Activated CD8-positive, alpha-beta T cell treated with anti-CD3 and anti-CD28 coated beads for 36 hours (primary cell): ENCODE results near the gene MBLAC1. TPM values are rescaled to one million over a fixed set of nuclear protein-coding genes. Genes with fewer than 3 reads are reported as not detected.
A peak's percentile ranks its signal among the peaks of the same experiment; 100 is the strongest.

Source experiments
- ATAC-seq: fragments of 200-7000 bp; cut with Tn5 transposase; one replicate; pipeline ENCODE4 v1.10.0; 2021; ENCODE audit warnings: mild to moderate bottlenecking, moderate library complexity
- CTCF ChIA-PET: fragments of 350-600 bp; sonication (Branson Sonifier 250); formaldehyde crosslinking; loops from one replicate; lab custom pipeline; 2021; ENCODE audit warnings: antibody characterized with exemption; lab: Charles Lee
- POLR2A ChIA-PET: fragments of 350-600 bp; sonication (Branson Sonifier 250); formaldehyde crosslinking; loops from one replicate; lab custom pipeline; 2021; ENCODE audit warnings: antibody characterized with exemption; lab: Charles Lee
- DNase-seq: peaks from one replicate; pipeline ENCODE4 v3.0.0-alpha.2; 2020
- H3K27ac Mint-ChIP-seq: one replicate; pipeline ENCODE4 v1.8.0; 2021; ENCODE audit warnings: mild to moderate bottlenecking, mixed read lengths
- H3K27me3 Mint-ChIP-seq: one replicate; pipeline ENCODE4 v1.8.0; 2021; ENCODE audit warnings: mixed read lengths
- H3K36me3 Mint-ChIP-seq: one replicate; pipeline ENCODE4 v1.8.0; 2021; ENCODE audit warnings: low read depth, mixed read lengths
- H3K4me1 Mint-ChIP-seq: one replicate; pipeline ENCODE4 v1.8.0; 2021; ENCODE audit warnings: low read depth, mixed read lengths
- H3K4me3 Mint-ChIP-seq: one replicate; pipeline ENCODE4 v1.8.0; 2021; ENCODE audit warnings: mild to moderate bottlenecking, moderate library complexity, mixed read lengths
- H3K9me3 Mint-ChIP-seq: one replicate; pipeline ENCODE4 v1.8.0; 2021; ENCODE audit warnings: mixed read lengths
- intact Hi-C: fragments of 100-400 bp; cut with micrococcal nuclease; formaldehyde crosslinking; loops from one replicate; pipeline ENCODE4 v1.10.0; 2022
- total RNA-seq, 2 experiments: library from RNA; stranded (reverse); gene quantifications; one replicate each; pipeline ENCODE4 v1.2.3, GENCODE V29; 2021
- TF ChIP-seq, protein P1 (sequence below): fragments of 200-600 bp; IDR thresholded peaks from one replicate; pipeline ENCODE4 v1.8.0; 2022; ENCODE audit warnings: antibody characterized with exemption, mild to moderate bottlenecking

Gene MBLAC1, protein sequence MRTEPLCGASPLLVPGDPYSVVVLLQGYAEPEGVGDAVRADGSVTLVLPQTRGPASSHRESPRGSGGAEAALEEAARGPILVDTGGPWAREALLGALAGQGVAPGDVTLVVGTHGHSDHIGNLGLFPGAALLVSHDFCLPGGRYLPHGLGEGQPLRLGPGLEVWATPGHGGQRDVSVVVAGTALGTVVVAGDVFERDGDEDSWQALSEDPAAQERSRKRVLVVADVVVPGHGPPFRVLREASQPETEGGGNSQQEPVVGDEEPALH
- 1 to 10 TPM; 1.9 to 2.1 TPM for total RNA-seq

DNA sequence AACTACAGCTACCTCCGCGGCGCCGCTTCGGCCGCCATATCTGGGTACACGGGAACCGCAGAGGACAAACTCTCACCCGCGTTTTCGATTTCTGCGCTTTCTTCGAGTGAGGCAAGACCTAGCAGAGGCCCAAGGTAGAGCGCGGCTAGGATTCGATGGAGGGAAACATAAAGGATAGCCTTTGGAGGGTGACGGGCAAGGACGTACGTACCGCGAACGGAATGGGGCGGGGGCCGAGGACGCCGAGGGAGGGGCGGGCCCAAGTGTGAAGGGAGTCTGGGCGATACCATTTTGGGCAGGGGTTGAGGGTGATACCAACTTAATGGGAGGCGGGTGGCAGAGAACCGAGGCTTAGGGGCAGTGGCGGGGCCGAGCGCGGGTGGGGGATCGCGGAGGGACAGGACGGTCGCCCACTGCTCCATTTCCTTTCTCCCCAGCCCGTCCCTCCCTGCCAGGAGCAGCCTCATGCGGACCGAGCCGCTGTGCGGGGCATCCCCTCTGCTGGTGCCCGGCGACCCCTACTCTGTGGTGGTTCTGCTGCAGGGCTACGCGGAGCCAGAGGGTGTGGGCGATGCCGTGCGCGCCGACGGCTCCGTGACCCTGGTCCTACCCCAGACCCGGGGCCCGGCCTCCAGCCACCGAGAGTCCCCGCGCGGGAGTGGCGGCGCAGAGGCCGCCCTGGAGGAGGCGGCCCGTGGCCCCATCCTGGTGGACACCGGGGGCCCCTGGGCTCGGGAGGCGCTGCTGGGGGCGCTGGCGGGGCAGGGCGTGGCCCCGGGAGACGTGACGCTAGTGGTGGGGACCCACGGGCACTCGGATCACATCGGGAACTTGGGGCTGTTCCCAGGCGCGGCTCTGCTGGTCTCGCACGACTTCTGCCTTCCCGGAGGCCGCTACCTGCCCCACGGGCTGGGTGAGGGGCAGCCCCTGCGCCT lies at the start of gene MBLAC1:
Gene MBLAC1 (plus strand): TSS at position 37 of the 935 bp plus-strand sequence. CDS start 429 bp downstream, at position 466.
- ATAC-seq (peak; percentile 84), DNase-seq (peak; percentile 95)
- Mint-ChIP-seq H3K27ac (peak within 1 kb of the TSS; percentile 100), H3K4me1 (peaks cover 24% of the 10 kb centered on the region), H3K36me3 (peaks cover 8% of the 10 kb centered on the region), H3K4me3 (peak within 1 kb of the TSS; percentile 99), H3K27me3 (no peaks in the 10 kb centered on the region), H3K9me3 (no peaks in the 10 kb centered on the region)
- TF ChIP-seq, protein P1, sequence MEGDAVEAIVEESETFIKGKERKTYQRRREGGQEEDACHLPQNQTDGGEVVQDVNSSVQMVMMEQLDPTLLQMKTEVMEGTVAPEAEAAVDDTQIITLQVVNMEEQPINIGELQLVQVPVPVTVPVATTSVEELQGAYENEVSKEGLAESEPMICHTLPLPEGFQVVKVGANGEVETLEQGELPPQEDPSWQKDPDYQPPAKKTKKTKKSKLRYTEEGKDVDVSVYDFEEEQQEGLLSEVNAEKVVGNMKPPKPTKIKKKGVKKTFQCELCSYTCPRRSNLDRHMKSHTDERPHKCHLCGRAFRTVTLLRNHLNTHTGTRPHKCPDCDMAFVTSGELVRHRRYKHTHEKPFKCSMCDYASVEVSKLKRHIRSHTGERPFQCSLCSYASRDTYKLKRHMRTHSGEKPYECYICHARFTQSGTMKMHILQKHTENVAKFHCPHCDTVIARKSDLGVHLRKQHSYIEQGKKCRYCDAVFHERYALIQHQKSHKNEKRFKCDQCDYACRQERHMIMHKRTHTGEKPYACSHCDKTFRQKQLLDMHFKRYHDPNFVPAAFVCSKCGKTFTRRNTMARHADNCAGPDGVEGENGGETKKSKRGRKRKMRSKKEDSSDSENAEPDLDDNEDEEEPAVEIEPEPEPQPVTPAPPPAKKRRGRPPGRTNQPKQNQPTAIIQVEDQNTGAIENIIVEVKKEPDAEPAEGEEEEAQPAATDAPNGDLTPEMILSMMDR, result no peak
- ChIA-PET POLR2A (interaction anchor here (0.6 to 4.9 kb wide), 11 partner anchors 12 to 301 kb away, joined by 3 to 43 read pairs (median 4); partner anchors contain the start of genes AP4M1, COPS6, MCM7 and ZCWPW1), CTCF (interaction anchor here (1.0 to 1.1 kb wide), 2 partner anchors 26 to 55 kb away, joined by 3 to 7 read pairs; partner anchors contain the start of genes AP4M1 and MCM7)
- intact Hi-C loops, result loop anchor here (10.0 kb wide), 1 partner anchor 212 kb away; the partner anchor contains the start of gene TRIM4

DNA sequence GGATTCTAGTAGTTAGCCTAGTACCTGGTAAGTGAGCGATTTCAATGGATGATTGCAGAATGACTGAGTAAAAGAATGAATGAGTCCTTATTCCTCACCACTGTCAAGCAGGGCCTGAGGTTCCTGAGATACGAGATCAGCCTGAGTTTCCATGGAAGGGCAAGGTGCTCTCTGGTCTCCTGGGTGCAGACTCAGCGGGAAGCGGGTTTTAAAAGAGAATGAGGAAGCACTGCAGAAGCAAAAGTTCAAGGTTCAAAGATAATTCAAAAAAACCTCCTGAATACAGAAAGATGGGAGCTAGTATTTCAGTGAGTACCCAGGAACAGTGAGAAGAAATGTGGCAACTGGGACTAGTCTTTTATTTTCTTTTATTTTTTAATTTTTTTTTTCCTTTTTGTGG lies 49.6 kb upstream of the MBLAC1 start:
- no peaks in the 10 kb centered on the region for H3K27me3 Mint-ChIP-seq
- H3K9me3 Mint-ChIP-seq, result peaks cover 8% of the 10 kb centered on the region
- peaks cover 16% of the 10 kb centered on the region for H3K4me1 Mint-ChIP-seq
- ChIA-PET CTCF (no interaction called here), POLR2A (interaction anchor here (0.9 kb wide), 1 partner anchor 17 kb away, joined by 3 read pairs; no protein-coding TSS in a partner anchor)
- DNase-seq (no peak), ATAC-seq (no peak)
- intact Hi-C loops, result no loop called here
- H3K36me3 Mint-ChIP-seq, result peaks cover 59% of the 10 kb centered on the region
- TF ChIP-seq, protein P1, result no peak
- no peak overlapping the region for H3K27ac Mint-ChIP-seq
- H3K4me3 Mint-ChIP-seq, result no peak overlapping the region

- Mint-ChIP-seq H3K4me1 (peaks cover 21% of the 10 kb centered on the region), H3K36me3 (peaks cover 41% of the 10 kb centered on the region), H3K4me3 (peak overlapping the region; percentile 6), H3K9me3 (no peaks in the 10 kb centered on the region), H3K27ac (no peak overlapping the region), H3K27me3 (no peaks in the 10 kb centered on the region)
- intact Hi-C loops, result no loop called here
- ATAC-seq, result no peak
- ChIA-PET CTCF (interaction anchor here (1.1 to 1.3 kb wide), 2 partner anchors 20 to 85 kb away, joined by 3 read pairs; no protein-coding TSS in a partner anchor), POLR2A (interaction anchor here (1.0 to 1.1 kb wide), 3 partner anchors 12 to 81 kb away, joined by 3 read pairs; partner anchors contain the start of genes AP4M1 and MCM7)
- TF ChIP-seq, protein P1, result no peak
- no peak for DNase-seq
These were observed 47.7 kb upstream of the MBLAC1 start for GRCh38 chr7:100079024-100079560.

GRCh38 chr7:100080907-100081534 lies 45.7 kb upstream of the MBLAC1 start:
- POLR2A ChIA-PET, result interaction anchor here (0.6 to 2.9 kb wide), 6 partner anchors 9 to 162 kb away, joined by 3 to 25 read pairs (median 4); partner anchors contain the start of genes MCM7 and TRIM4
- CTCF ChIA-PET, result interaction anchor here (0.8 to 1.1 kb wide), 4 partner anchors 10 to 69 kb away, joined by 3 read pairs; no protein-coding TSS in a partner anchor
- DNase-seq, result peak; percentile 22
- Mint-ChIP-seq H3K27me3 (no peaks in the 10 kb centered on the region), H3K4me3 (peak overlapping the region; percentile 87), H3K9me3 (no peaks in the 10 kb centered on the region), H3K4me1 (peaks cover 21% of the 10 kb centered on the region), H3K27ac (peak overlapping the region; percentile 87), H3K36me3 (peaks cover 22% of the 10 kb centered on the region)
- no peak for ATAC-seq
- TF ChIP-seq, protein P1, result no peak
- intact Hi-C loops, result loop anchor here (5.0 to 10.0 kb wide), 2 partner anchors 89 to 166 kb away; partner anchors contain the start of gene TRIM4
